ENCODE measurements around the gene CYP4B1.

Gene CYP4B1

DNA sequence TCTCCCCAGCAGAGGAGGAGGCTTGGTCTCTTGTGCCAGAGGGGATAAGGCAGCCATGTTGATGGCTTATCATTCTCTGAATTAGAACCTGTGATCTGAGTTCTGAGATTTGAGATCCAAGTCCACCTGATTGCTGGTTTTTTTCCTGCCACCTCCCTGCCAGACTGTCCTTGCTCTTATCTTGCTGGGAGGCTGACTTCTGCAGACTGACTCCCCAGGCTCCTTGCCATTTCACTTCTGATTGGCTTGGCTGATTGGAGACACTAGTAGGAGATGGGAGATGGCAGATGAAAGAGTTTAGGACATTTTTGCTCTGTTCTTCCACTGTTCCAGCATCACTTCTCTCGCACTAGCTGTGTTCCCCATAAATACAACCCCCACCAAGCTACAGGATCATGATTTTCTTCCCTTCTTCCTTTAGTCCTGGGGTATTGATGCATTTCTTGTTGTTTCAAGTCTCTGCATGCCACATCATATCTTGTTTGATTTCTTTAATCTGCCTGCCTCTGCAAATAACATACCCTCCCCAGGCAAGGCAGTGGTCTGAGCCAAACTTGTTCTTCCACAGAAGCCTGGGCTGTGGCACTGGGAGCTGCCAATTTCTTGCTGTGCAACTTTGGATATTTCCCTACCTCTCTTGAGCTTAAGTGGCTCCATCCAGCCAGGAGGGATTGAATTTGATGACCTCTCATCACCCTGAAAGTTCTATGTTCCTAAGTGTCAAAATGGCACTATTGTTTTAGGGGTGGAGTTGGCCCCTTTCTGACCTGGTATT is 963 bp upstream of the CYP4B1 start:
- DNase-seq: no peak

- DNase-seq: no peak
Observed at GRCh38 chr1:46800742-46801141, 1.9 kb downstream of the CYP4B1 start.

- no peak for DNase-seq
Observed at GRCh38 chr1:46801323-46802055, 2.6 kb downstream of the CYP4B1 start.

GRCh38 chr1:46802081-46802480 is 3.2 kb downstream of the CYP4B1 start:
- no peak for DNase-seq

GRCh38 chr1:46802901-46803574 is 4.2 kb downstream of the CYP4B1 start:
- no peak for DNase-seq

- no peak for DNase-seq
Observed at GRCh38 chr1:46804027-46804889, 5.4 kb downstream of the CYP4B1 start.

GRCh38 chr1:46804926-46805325 is 6.1 kb downstream of the CYP4B1 start:
- DNase-seq: no peak

GRCh38 chr1:46805755-46806154 is 6.9 kb downstream of the CYP4B1 start:
- DNase-seq: no peak

GRCh38 chr1:46806196-46807020 is 7.6 kb downstream of the CYP4B1 start:
- DNase-seq: no peak

DNA sequence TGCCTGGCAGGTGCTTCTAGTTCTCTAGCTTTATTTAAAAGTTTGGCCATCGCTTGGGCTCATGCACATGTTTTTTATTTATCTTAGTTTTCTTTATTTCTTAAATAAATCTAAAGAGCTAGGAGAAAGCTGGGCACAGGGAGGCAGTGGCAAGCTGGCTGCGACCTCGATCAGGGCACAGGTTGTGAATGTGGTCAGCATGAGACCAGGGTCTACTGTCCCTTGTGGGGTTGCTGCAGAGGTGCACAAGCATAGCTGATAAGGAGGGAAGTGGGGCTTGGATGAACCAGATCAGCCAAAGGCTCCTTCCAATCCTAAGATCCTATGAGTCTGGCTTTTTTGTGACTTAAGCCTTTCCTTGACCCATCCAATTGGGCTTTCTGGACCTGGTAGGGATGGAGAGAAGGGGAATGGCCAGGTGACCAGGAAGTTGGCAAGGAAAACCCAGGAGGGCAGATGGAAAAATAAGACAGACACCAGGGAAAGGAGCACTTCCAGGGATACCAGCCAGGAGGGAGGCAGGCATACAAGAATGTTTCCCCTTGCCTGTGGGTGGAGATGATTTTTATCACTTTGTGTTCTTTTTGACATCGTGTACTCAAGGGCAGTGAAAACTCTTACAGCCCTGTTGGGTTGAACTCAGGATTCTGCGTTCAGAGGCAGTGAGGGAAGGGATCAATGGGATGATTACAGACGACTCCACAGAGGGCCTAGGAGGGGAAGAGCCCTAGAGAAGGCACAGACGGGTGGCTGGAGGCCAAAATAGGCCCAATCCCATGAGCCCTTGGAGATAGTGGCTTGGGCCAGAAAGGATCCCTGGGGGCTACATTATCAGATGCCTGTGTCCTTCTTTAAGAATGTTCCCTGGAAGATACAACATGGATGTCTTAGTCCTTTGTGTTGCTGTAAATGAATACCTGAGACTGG is 8.5 kb downstream of the CYP4B1 start:
- no peak for DNase-seq

- DNase-seq: no peak
Observed at GRCh38 chr1:46809071-46809470, 10.2 kb downstream of the CYP4B1 start.

- no peak for DNase-seq
Observed at GRCh38 chr1:46809904-46810303, 11.1 kb downstream of the CYP4B1 start.

DNA sequence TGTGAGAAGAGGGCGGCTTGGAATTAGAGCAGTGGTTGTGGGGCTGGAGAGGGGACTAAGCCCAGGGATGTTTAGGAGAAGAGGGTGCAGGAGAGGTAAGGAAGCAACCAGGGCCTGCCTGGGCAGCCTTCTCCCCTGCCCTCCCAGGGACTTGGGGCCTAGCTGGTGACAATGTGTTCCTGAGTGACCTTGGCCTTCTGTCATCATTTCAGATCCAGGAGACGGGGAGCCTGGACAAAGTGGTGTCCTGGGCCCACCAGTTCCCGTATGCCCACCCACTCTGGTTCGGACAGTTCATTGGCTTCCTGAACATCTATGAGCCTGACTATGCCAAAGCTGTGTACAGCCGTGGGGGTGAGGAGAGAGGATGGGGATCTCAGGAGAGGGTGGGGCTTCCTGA is 11.8 kb downstream of the CYP4B1 start:
- DNase-seq: no peak

- DNase-seq: no peak
Observed at GRCh38 chr1:46811053-46811452, 12.2 kb downstream of the CYP4B1 start.

DNA sequence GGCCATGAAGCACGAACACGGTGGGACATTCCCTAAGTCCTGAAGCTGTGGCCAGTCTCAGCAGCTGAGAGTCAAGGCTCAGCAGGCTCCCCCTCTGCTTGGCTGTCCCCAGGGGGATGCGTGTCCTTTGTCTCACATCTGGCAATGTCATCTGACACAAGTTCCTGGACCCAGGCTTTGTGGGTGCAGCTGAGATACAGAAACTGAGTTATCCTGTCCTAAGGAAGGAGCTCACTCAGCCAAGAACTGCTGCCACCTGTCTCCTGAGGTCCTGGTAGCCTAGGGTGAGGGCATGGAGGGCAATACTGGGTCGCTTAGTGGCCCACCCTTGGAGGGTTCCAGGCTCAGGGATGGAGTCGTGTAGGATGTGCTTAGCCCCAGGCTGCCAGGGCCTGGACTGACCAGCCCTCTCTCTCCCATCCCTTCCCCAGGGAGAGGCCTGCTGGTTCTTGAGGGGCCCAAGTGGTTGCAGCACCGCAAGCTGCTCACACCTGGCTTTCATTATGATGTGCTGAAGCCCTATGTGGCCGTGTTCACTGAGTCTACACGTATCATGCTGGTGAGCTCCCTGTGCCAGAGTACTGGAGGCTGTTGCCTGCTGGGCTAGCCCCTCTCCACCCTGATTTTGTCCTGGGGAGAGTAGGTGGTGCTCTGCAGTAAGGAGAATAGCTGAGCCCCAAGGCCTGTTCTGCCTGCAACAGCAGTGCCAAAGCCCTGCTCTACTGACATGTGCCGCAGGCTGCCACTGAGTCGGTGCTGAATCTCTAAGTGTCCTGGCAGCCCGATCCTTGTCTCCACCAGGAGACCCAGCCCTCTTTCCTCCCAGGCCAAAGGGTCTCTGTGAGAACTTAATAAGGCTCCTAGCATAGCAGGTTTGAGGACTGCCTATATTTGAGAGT is 13.5 kb downstream of the CYP4B1 start:
- DNase-seq: no peak

- no peak for DNase-seq
Observed at GRCh38 chr1:46812996-46813857, 14.4 kb downstream of the CYP4B1 start.

- no peak for DNase-seq
Observed at GRCh38 chr1:46813858-46814396, 15.1 kb downstream of the CYP4B1 start.

DNA sequence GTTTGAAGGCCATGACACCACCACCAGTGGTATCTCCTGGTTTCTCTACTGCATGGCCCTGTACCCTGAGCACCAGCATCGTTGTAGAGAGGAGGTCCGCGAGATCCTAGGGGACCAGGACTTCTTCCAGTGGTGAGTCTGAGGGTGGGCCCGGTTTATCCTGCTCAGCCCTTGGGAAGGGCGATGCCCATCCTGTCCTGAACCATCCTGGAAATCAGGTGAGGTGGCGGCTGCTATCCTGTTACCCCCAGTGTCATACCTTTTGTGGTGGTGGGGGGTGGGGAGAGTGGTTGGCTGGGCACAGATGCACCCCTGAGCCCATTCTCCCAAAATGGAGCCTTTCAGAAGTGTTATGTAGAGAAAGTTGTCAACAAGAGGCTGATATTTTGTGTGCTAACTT is 16.3 kb downstream of the CYP4B1 start:
- no peak for DNase-seq

Measured in NCI-H446 (cell line).